Natural killer cell (primary cell): ENCODE measurements around the gene PFAS. TPM values are rescaled to one million over a fixed set of nuclear protein-coding genes. Genes with fewer than 3 reads are reported as not detected.

Experiments used
- ATAC-seq, 3 donors: fragments of 150-1000 bp in 2 of 3; fragments of 200-7000 bp in 1 of 3; cut with Tn5 transposase; 1 replicate in 1 of 3; 2 replicates in 2 of 3; pipeline ENCODE4 v1.10.0; 2021; ENCODE audit warnings: mild to moderate bottlenecking in 2 of 3, moderate library complexity in 2 of 3
- DNase-seq, 2 donors: peaks; one replicate each; pipeline versions ENCODE4 v3.0.0 to v3.0.0-alpha.2; 2013 to 2021; ENCODE audit warnings: mixed read lengths in 1 of 2
- H3K27ac ChIP-seq: one replicate; pipeline ENCODE4 v1.5.1; 2013; ENCODE audit warnings: mild to moderate bottlenecking, low read length
- H3K27me3 ChIP-seq: one replicate; pipeline ENCODE4 v1.6.1; 2013; ENCODE audit warnings: low read length; ENCODE audit not compliant: control insufficient read depth, insufficient read depth
- H3K36me3 ChIP-seq: one replicate; pipeline ENCODE4 v1.6.1; 2013; ENCODE audit warnings: low read length; ENCODE audit not compliant: control insufficient read depth, insufficient read depth
- H3K4me1 ChIP-seq: one replicate; pipeline ENCODE4 v1.6.1; 2013; ENCODE audit warnings: low read length; ENCODE audit not compliant: control insufficient read depth, insufficient read depth
- H3K4me3 ChIP-seq: one replicate; pipeline ENCODE4 v1.5.1; 2013; ENCODE audit warnings: low read length
- H3K9me3 ChIP-seq: one replicate; pipeline ENCODE4 v1.6.1; 2013; ENCODE audit warnings: low read length; ENCODE audit not compliant: control insufficient read depth, insufficient read depth
- H3K27ac Mint-ChIP-seq, 2 donors: one replicate each; pipeline ENCODE4 v1.8.0; 2022; ENCODE audit warnings: mild to moderate bottlenecking in 2 of 2, mixed read lengths in 2 of 2, moderate library complexity in 1 of 2
- H3K27me3 Mint-ChIP-seq, 2 donors: one replicate each; pipeline ENCODE4 v1.8.0; 2022; ENCODE audit warnings: low read depth in 2 of 2, mixed read lengths in 2 of 2
- H3K36me3 Mint-ChIP-seq: one replicate; pipeline ENCODE4 v1.8.0; 2022; ENCODE audit warnings: mixed read lengths
- H3K4me1 Mint-ChIP-seq, 2 donors: one replicate each; pipeline ENCODE4 v1.8.0; 2022; ENCODE audit warnings: mixed read lengths in 2 of 2
- H3K4me3 Mint-ChIP-seq: one replicate; pipeline ENCODE4 v1.8.0; 2022; ENCODE audit warnings: mild to moderate bottlenecking, moderate library complexity, mixed read lengths
- H3K9me3 Mint-ChIP-seq, 2 donors: one replicate each; pipeline ENCODE4 v1.8.0; 2022; ENCODE audit warnings: mixed read lengths in 2 of 2
- WGBS: methylation state at CpG from one replicate; pipeline ENCODE4 v1.1.7; 2013; ENCODE audit warnings: missing lambda C conversion rate; ENCODE audit not compliant: insufficient coverage; 5-methylcytosine and 5-hydroxymethylcytosine counted together
- intact Hi-C: fragments of 100-400 bp; cut with micrococcal nuclease; formaldehyde crosslinking; loops from one replicate; pipeline ENCODE4 v1.14.2; 2022
- total RNA-seq, 4 donors: library from RNA; stranded (reverse); fragments of 120-200 nt in 1 of 4; gene quantifications; one replicate each; pipeline versions ENCODE4 v1.2.3 to v1.2.4, GENCODE V29; 2013 to 2022
- TF ChIP-seq, protein P1 (sequence below): fragments of 200-600 bp; IDR thresholded peaks from one replicate; pipeline ENCODE4 v1.8.0; 2022; ENCODE audit warnings: antibody characterized with exemption

Gene PFAS
- total RNA-seq, 3 donors from 2014 or later (not counting 1 experiment from before 2014, with no cell fraction given), result 23.6 to 30.0 (median 24.0) TPM

DNA sequence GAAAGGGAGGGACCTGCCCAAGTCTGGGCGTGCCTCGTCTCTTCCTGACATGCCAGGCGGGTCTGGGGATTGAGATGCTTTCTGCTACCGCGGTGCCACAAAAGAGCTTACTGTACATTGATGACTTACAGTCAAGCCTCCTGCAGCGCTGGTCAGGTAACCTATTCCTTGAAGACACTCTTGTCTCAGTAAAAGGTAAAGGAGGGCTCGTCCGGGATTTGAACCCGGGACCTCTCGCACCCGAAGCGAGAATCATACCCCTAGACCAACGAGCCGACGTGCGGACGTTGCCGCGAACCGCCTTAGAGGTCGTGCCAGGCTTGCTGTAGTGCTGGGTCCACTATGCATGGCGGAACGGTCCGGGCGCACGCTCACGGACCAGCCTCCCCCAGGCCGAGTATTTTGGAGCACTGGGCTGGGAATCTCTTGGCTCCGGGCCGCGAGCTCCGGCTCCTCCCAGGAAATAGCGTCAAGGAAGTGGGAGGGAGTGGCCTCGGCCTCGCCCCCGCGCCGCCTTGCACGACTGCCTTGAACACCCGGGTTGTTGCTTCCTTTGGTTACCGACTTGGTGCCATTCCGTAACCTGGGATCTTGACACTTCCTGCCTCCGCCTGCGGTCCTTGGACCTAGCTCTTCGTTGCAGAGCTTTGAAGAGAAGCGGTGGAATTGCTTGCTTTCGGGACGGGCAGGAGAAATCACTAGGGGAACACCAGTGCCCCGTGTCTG, 26.3 kb upstream of the PFAS start:
- H3K27me3 Mint-ChIP-seq, result peaks cover 8 to 9% of the 10 kb centered on the region in 2 donors
- ATAC-seq (peak; percentile 39 to 64 (median 58)), DNase-seq (peak; percentile 92 to 96)
- Histone ChIP-seq H3K36me3 (peaks cover 13% of the 10 kb centered on the region), H3K27ac (peak overlapping the region; percentile 93), H3K4me3 (peak overlapping the region; percentile 73), H3K27me3 (no peaks in the 10 kb centered on the region), H3K4me1 (peaks cover 50% of the 10 kb centered on the region), H3K9me3 (no peaks in the 10 kb centered on the region)
- peaks cover 0 to 4% of the 10 kb centered on the region in 2 donors for H3K9me3 Mint-ChIP-seq
- TF ChIP-seq, protein P1, sequence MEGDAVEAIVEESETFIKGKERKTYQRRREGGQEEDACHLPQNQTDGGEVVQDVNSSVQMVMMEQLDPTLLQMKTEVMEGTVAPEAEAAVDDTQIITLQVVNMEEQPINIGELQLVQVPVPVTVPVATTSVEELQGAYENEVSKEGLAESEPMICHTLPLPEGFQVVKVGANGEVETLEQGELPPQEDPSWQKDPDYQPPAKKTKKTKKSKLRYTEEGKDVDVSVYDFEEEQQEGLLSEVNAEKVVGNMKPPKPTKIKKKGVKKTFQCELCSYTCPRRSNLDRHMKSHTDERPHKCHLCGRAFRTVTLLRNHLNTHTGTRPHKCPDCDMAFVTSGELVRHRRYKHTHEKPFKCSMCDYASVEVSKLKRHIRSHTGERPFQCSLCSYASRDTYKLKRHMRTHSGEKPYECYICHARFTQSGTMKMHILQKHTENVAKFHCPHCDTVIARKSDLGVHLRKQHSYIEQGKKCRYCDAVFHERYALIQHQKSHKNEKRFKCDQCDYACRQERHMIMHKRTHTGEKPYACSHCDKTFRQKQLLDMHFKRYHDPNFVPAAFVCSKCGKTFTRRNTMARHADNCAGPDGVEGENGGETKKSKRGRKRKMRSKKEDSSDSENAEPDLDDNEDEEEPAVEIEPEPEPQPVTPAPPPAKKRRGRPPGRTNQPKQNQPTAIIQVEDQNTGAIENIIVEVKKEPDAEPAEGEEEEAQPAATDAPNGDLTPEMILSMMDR, result no peak
- WGBS, result under 1% methylated on average over 49 of the region's 49 CpGs
- peaks cover 53 to 59% of the 10 kb centered on the region in 2 donors for H3K4me1 Mint-ChIP-seq
- H3K27ac Mint-ChIP-seq, result peak overlapping the region; percentile 100
- H3K4me3 Mint-ChIP-seq, result peak overlapping the region; percentile 99
- H3K36me3 Mint-ChIP-seq, result peaks cover 7% of the 10 kb centered on the region
- intact Hi-C loops, result loop anchor here (1.0 to 2.0 kb wide), 4 partner anchors 25 to 102 kb away; no protein-coding TSS in a partner anchor

DNA sequence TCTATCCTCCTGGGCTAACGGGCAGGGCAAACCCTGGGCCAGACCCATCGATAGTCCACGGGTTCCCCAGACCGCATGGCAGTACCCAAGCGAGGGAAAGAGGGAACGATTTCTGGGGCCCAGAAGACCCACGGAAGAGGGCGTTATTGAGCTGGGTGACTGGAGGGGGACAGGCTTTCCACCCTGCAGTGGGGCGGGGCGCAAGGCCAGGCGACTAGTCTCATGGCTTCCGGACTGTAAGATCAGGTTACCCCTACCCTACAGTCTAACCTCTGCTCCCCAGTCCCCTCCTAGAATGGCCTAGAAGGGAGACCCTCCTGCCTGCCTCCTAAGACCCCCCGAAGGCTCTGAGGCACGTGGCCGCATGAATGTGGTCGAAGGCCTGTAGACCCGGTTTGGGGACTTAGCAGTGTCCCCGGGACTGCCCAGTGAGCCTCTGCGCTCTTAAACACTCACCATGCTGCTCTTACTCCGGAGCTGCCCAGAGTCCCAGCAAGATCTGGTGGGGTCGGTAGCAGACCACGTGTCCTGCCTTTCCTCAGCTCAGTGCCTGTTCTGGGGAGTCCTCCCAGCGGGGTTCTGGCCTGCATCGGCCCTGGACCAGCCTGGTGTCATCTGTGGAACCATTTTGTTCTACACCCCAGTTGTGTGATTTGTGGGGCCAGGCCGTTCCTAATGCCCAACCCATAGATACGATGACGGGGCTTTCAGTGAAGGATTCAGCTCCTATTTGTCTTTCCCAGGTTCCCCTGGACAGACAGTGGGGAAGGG, 25.5 kb upstream of the PFAS start:
- 25% methylated on average over 27 of the region's 27 CpGs for WGBS
- ATAC-seq, result peak; percentile 8 to 29 (median 10)

DNA sequence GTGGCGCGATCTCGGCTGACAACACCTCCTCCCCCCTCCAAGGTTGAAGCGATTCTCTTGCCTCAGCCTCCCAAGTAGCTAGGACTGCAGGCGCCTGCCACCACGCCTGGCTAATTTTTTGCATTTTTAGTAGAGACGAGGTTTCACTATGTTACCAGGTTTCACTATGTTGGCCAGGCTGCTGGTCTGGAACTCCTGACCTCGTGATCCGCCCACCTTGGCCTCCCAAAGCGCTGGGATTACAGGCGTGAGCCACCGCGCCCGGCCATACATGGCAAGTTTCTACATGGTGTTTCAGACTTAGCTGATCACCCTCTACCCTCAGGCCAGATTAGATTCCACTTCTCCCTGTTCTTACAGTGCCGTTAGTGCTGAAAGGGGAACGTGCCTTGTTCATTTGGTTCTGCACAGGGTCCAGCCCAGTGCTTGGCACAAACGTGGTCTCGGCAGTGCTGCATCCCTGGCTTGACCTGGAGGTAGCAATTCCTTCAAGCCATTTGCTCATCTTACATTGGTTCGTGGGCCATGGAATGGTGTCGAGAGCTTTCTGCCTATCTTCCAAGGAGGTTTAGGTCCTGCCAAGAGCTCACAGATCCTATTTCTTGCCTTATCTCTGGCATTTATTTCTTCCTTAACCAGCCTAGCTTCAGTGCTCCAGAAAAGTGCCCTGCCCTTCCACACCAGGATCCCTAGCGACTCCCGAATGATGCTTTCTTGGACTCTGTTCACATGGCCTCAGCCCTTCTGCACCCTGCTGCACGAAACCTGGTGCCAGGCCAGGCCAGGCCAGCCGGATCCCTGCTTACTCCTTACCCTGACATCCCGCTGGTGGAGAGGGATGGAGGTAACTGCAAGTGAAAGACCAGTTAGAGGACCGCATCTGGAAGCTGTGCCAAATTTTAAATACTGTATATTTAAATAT, 23.9 kb upstream of the PFAS start:
- Mint-ChIP-seq H3K4me3 (peak overlapping the region; percentile 63), H3K27me3 (peaks cover 8 to 9% of the 10 kb centered on the region in 2 donors), H3K9me3 (peaks cover 0 to 4% of the 10 kb centered on the region in 2 donors), H3K4me1 (peaks cover 57 to 59% of the 10 kb centered on the region in 2 donors), H3K27ac (peak overlapping the region; percentile 100), H3K36me3 (peaks cover 20% of the 10 kb centered on the region)
- Histone ChIP-seq H3K36me3 (peaks cover 32% of the 10 kb centered on the region), H3K27me3 (no peaks in the 10 kb centered on the region), H3K4me1 (peaks cover 46% of the 10 kb centered on the region), H3K9me3 (no peaks in the 10 kb centered on the region), H3K27ac (no peak overlapping the region), H3K4me3 (no peak overlapping the region)
- DNase-seq (peak in 1 of 2 donors; percentile 19), ATAC-seq (no peak)
- intact Hi-C loops, result no loop called here
- WGBS, result 94% methylated on average over 24 of the region's 26 CpGs
- TF ChIP-seq, protein P1, result no peak

More for the DNA sequence above, 25.5 kb upstream of the PFAS start:
- Histone ChIP-seq H3K27ac (peak overlapping the region; percentile 93), H3K36me3 (peaks cover 20% of the 10 kb centered on the region), H3K4me3 (peak overlapping the region; percentile 73), H3K27me3 (no peaks in the 10 kb centered on the region), H3K4me1 (peaks cover 50% of the 10 kb centered on the region), H3K9me3 (no peaks in the 10 kb centered on the region)
- H3K27me3 Mint-ChIP-seq, result peaks cover 8 to 9% of the 10 kb centered on the region in 2 donors
- peaks cover 0 to 4% of the 10 kb centered on the region in 2 donors for H3K9me3 Mint-ChIP-seq
- peaks cover 7% of the 10 kb centered on the region for H3K36me3 Mint-ChIP-seq
- peak overlapping the region; percentile 100 for H3K27ac Mint-ChIP-seq
- DNase-seq, result peak; percentile 55 to 72
- peaks cover 54 to 60% of the 10 kb centered on the region in 2 donors for H3K4me1 Mint-ChIP-seq
- TF ChIP-seq, protein P1, result no peak
- H3K4me3 Mint-ChIP-seq, result peak overlapping the region; percentile 99
- intact Hi-C loops, result loop anchor here (2.0 kb wide), 1 partner anchor 77 kb away; no protein-coding TSS in a partner anchor
